Cardiac muscle cell (in vitro differentiated cells and primary cell): ENCODE data around the gene OSR1. TPM values are rescaled to one million over a fixed set of nuclear protein-coding genes. Genes with fewer than 3 reads are reported as not detected.

Experiments
- DNase-seq, 2 donors: peaks; one replicate each; pipeline versions ENCODE4 v3.0.0 to v3.0.0-alpha.2; 2010 to 2017; ENCODE audit warnings: low read depth in 1 of 2, low spot score in 1 of 2
- H3K27ac ChIP-seq: fragments of 200-600 bp; sonication (generic); 2 replicates; pipeline ENCODE4 v1.5.1; 2016
- H3K27me3 ChIP-seq: fragments of 200-600 bp; sonication (generic); 2 replicates; pipeline ENCODE4 v1.6.0; 2016; ENCODE audit warnings: control low read depth
- H3K36me3 ChIP-seq: fragments of 200-600 bp; sonication (generic); 2 replicates; pipeline ENCODE4 v1.5.1; 2016; ENCODE audit warnings: control low read depth
- H3K4me1 ChIP-seq: fragments of 200-600 bp; sonication (generic); 2 replicates; pipeline ENCODE4 v1.8.1; 2017; ENCODE audit warnings: low read depth, mild to moderate bottlenecking, mixed run types
- H3K4me3 ChIP-seq: fragments of 200-600 bp; sonication (generic); 2 replicates; pipeline ENCODE4 v1.5.1; 2016; ENCODE audit warnings: mild to moderate bottlenecking
- H3K9me3 ChIP-seq: fragments of 200-600 bp; sonication (generic); 2 replicates; pipeline ENCODE4 v1.5.1; 2017; ENCODE audit warnings: low read depth, mild to moderate bottlenecking, control low read depth
- CTCF ChIP-seq: IDR thresholded peaks from 2 replicates; pipeline ENCODE4 v1.5.1; 2012; ENCODE audit warnings: low read depth, mild to moderate bottlenecking, low read length
- polyA plus RNA-seq: library from polyadenylated mRNA; unstranded; fragments of >200 nt; fragmentation: Nextera tagmentation; extraction: Ambion mirVana; gene quantifications from 2 replicates; pipeline ENCODE4 v1.2.1, GENCODE V29; 2016
- total RNA-seq: library from RNA; depleted of rRNA; stranded (reverse); fragments of >200 nt; gene quantifications from 2 replicates; pipeline ENCODE4 v1.2.3, GENCODE V29; 2016

OSR1 gene
- total and polyA plus RNA-seq, 2 experiments from 2014 or later, result 20.8 to 23.2 TPM

GRCh38 chr2:19355014-19355405, 3.4 kb downstream of the OSR1 start:
- no peak overlapping the region for H3K4me3 ChIP-seq
- DNase-seq, result no peak
- no peak for TF ChIP-seq CTCF
- H3K27me3 ChIP-seq, result peaks cover 91% of the 10 kb centered on the region
- H3K4me1 ChIP-seq, result peaks cover 13% of the 10 kb centered on the region
- no peaks in the 10 kb centered on the region for H3K9me3 ChIP-seq
- peaks cover 5% of the 10 kb centered on the region for H3K36me3 ChIP-seq
- no peak overlapping the region for H3K27ac ChIP-seq

DNA sequence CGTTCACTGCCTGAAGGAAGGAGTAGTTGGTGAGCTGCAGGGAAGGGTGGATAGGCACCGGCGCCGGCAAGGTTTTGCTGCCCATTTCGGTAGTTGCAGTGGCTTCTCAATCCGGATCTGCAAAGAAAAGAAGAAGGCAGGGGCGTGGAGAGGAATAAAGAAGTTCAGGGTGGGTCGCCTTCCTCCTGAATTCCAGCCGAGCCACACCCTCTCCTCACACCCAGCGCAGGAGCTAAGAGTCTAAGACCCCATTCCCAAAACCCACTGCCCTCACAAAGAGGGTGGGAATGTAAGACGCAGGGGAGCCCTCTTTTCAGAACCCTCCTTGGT, 4.7 kb downstream of the OSR1 start:
- H3K4me1 ChIP-seq, result peaks cover 13% of the 10 kb centered on the region

GRCh38 chr2:19352946-19353720, 5.3 kb downstream of the OSR1 start:
- Histone ChIP-seq H3K9me3 (no peaks in the 10 kb centered on the region), H3K4me1 (peaks cover 13% of the 10 kb centered on the region), H3K36me3 (peaks cover 5% of the 10 kb centered on the region), H3K4me3 (no peak overlapping the region), H3K27me3 (peaks cover 77% of the 10 kb centered on the region), H3K27ac (no peak overlapping the region)
- DNase-seq, result no peak
- no peak for TF ChIP-seq CTCF

More for the DNA sequence above, 4.7 kb downstream of the OSR1 start:
- Histone ChIP-seq H3K27me3 (peaks cover 79% of the 10 kb centered on the region), H3K9me3 (no peaks in the 10 kb centered on the region), H3K27ac (no peak overlapping the region), H3K4me3 (no peak overlapping the region), H3K36me3 (peaks cover 5% of the 10 kb centered on the region)
- DNase-seq, result no peak
- TF ChIP-seq CTCF, result no peak

- Histone ChIP-seq H3K27me3 (peaks cover 67% of the 10 kb centered on the region), H3K9me3 (no peaks in the 10 kb centered on the region), H3K4me1 (peaks cover 12% of the 10 kb centered on the region), H3K36me3 (peaks cover 5% of the 10 kb centered on the region), H3K4me3 (no peak overlapping the region), H3K27ac (no peak overlapping the region)
- TF ChIP-seq CTCF, result no peak
- DNase-seq, result no peak
Measured at GRCh38 chr2:19351899-19352697, 6.3 kb downstream of the OSR1 start.

- Histone ChIP-seq H3K27ac (no peak overlapping the region), H3K9me3 (no peaks in the 10 kb centered on the region), H3K36me3 (peaks cover 5% of the 10 kb centered on the region), H3K27me3 (peaks cover 61% of the 10 kb centered on the region), H3K4me3 (no peak overlapping the region), H3K4me1 (peaks cover 6% of the 10 kb centered on the region)
- no peak for TF ChIP-seq CTCF
- no peak for DNase-seq
Measured at GRCh38 chr2:19351499-19351898, 6.9 kb downstream of the OSR1 start.
